Fibroblast of lung (primary cell): ENCODE data around the gene PDGFB. TPM values are rescaled to one million over a fixed set of nuclear protein-coding genes. Genes with fewer than 3 reads are reported as not detected.

Source experiments
- DNase-seq, 2 donors: peaks; one replicate each; pipeline versions ENCODE4 v3.0.0 to v3.0.0-alpha.2; 2010; ENCODE audit warnings: low read depth in 2 of 2
- H2AFZ ChIP-seq: 2 replicates; pipeline ENCODE4 v1.5.1; 2012; ENCODE audit warnings: low read length, control low read depth, inconsistent platforms
- H3K27ac ChIP-seq: 2 replicates; pipeline ENCODE4 v1.5.1; 2011; ENCODE audit warnings: low read length, control low read depth; ENCODE audit not compliant: insufficient read depth
- H3K27me3 ChIP-seq: 2 replicates; pipeline ENCODE4 v1.5.1; 2011; ENCODE audit warnings: mild to moderate bottlenecking, low read length; ENCODE audit not compliant: control insufficient read depth, insufficient read depth
- H3K36me3 ChIP-seq: 2 replicates; pipeline ENCODE4 v1.5.1; 2011; ENCODE audit warnings: low read length; ENCODE audit not compliant: control insufficient read depth, insufficient read depth
- H3K4me1 ChIP-seq: 2 replicates; pipeline ENCODE4 v1.5.1; 2011; ENCODE audit warnings: low read length; ENCODE audit not compliant: control insufficient read depth, insufficient read depth; ENCODE audit errors: extremely low read depth
- H3K4me2 ChIP-seq: 2 replicates; pipeline ENCODE4 v1.5.1; 2011; ENCODE audit warnings: low read length, control low read depth; ENCODE audit not compliant: insufficient read depth; ENCODE audit errors: extremely low read depth
- H3K4me3 ChIP-seq, 4 experiments: fragments of 200-600 bp in 1 of 4; sonication (generic) in 1 of 4; replicated peaks in 1 of 4; 2 replicates each; pipeline ENCODE4 v1.5.1; 2011 to 2016; ENCODE audit warnings: low read length in 4 of 4, low read depth in 3 of 4, mild to moderate bottlenecking in 3 of 4, control low read depth in 2 of 4, inconsistent platforms in 1 of 4, mixed read lengths in 1 of 4; ENCODE audit not compliant: insufficient read depth in 1 of 4; ENCODE audit errors: control extremely low read depth in 1 of 4
- H3K79me2 ChIP-seq: 2 replicates; pipeline ENCODE4 v1.5.1; 2012; ENCODE audit warnings: mild to moderate bottlenecking, low read length, inconsistent platforms; ENCODE audit not compliant: control insufficient read depth, insufficient read depth
- H3K9ac ChIP-seq: 2 replicates; pipeline ENCODE4 v1.5.1; 2011; ENCODE audit warnings: mild to moderate bottlenecking, low read length, control low read depth; ENCODE audit not compliant: insufficient read depth
- H3K9me3 ChIP-seq: 2 replicates; pipeline ENCODE4 v1.5.1; 2012; ENCODE audit warnings: low read depth, low read length; ENCODE audit not compliant: control insufficient read depth, insufficient read depth
- H4K20me1 ChIP-seq: 2 replicates; pipeline ENCODE4 v1.5.1; 2011; ENCODE audit warnings: low read length; ENCODE audit not compliant: control insufficient read depth, insufficient read depth; ENCODE audit errors: extremely low read depth
- CTCF ChIP-seq, 2 donors: IDR thresholded peaks in 1 of 2; conservative IDR thresholded peaks in 1 of 2; 1 replicate in 1 of 2; 2 replicates in 1 of 2; pipeline ENCODE4 v1.5.1; 2011 to 2012; ENCODE audit warnings: low read length in 2 of 2, control low read depth in 1 of 2, inconsistent platforms in 1 of 2, low read depth in 1 of 2, mild to moderate bottlenecking in 1 of 2
- EZH2 ChIP-seq: IDR thresholded peaks from 2 replicates; pipeline ENCODE4 v1.5.1; 2012; ENCODE audit warnings: low read length, control low read depth, mild to moderate bottlenecking; ENCODE audit errors: missing control alignments
- polyA plus RNA-seq, 2 donors: library from polyadenylated mRNA; depleted of rRNA in 1 of 2; stranded (reverse) in 1 of 2; unstranded in 1 of 2; fragments of >200 nt; gene quantifications; 2 replicates each; pipeline ENCODE4 v1.2.1, GENCODE V29; 2011 to 2012; ENCODE audit warnings: missing spikeins in 1 of 2
- total RNA-seq: library from RNA; depleted of rRNA; stranded (reverse); fragments of >200 nt; gene quantifications from 2 replicates; pipeline ENCODE4 v1.2.1, GENCODE V29; 2014

PDGFB gene
- total and polyA plus RNA-seq, 2 donors (not counting 1 experiment from before 2014, with no cell fraction given): under 0.01 to 0.50 TPM

- Histone ChIP-seq H3K27me3 (no peaks in the 10 kb centered on the region), H3K9me3 (no peaks in the 10 kb centered on the region), H3K27ac (no peak overlapping the region), H4K20me1 (no peaks in the 10 kb centered on the region), H3K4me2 (no peak overlapping the region), H3K9ac (no peak overlapping the region), H3K36me3 (no peaks in the 10 kb centered on the region), H3K79me2 (no peaks in the 10 kb centered on the region), H3K4me3 (no peak overlapping the region), H2AFZ (no peak overlapping the region), H3K4me1 (peaks cover 5% of the 10 kb centered on the region)
- TF ChIP-seq EZH2 (no peak), CTCF (conservative IDR thresholded peaks at IDR 0.05 in 1 of 2, IDR thresholded peaks at IDR 0.05 in 1 of 2; ENCODE audit: low read depth in 1 of 2, low read length in 2 of 2) (no peak)
- no peak for DNase-seq
Measured at GRCh38 chr22:39214006-39214382, 30.8 kb downstream of the PDGFB start.

GRCh38 chr22:39212721-39213376 is 31.9 kb downstream of the PDGFB start:
- H3K4me3 ChIP-seq: no peak overlapping the region
- H4K20me1 ChIP-seq: no peaks in the 10 kb centered on the region
- H3K79me2 ChIP-seq: no peaks in the 10 kb centered on the region
- H2AFZ ChIP-seq: no peak overlapping the region
- H3K36me3 ChIP-seq: no peaks in the 10 kb centered on the region
- peak; percentile 25 to 51 for DNase-seq
- peak in 1 of 2 donors; percentile 15 for TF ChIP-seq CTCF (conservative IDR thresholded peaks at IDR 0.05 in 1 of 2, IDR thresholded peaks at IDR 0.05 in 1 of 2; ENCODE audit: low read depth in 1 of 2, low read length in 2 of 2)
- TF ChIP-seq EZH2: no peak
- no peaks in the 10 kb centered on the region for H3K27me3 ChIP-seq
- H3K4me1 ChIP-seq: peaks cover 5% of the 10 kb centered on the region
- no peaks in the 10 kb centered on the region for H3K9me3 ChIP-seq
- H3K27ac ChIP-seq: no peak overlapping the region
- H3K4me2 ChIP-seq: no peak overlapping the region
- H3K9ac ChIP-seq: no peak overlapping the region

- H4K20me1 ChIP-seq: no peaks in the 10 kb centered on the region
- no peak overlapping the region for H3K27ac ChIP-seq
- DNase-seq: no peak
Measured at GRCh38 chr22:39209756-39210155, 35.0 kb downstream of the PDGFB start.

More at GRCh38 chr22:39209756-39210155, 35.0 kb downstream of the PDGFB start:
- Histone ChIP-seq H3K4me1 (peaks cover 9% of the 10 kb centered on the region), H3K4me2 (no peak overlapping the region), H3K4me3 (no peak overlapping the region), H2AFZ (no peak overlapping the region), H3K9me3 (no peaks in the 10 kb centered on the region), H3K79me2 (no peaks in the 10 kb centered on the region), H3K36me3 (no peaks in the 10 kb centered on the region), H3K9ac (no peak overlapping the region), H3K27me3 (no peaks in the 10 kb centered on the region)
- TF ChIP-seq CTCF (conservative IDR thresholded peaks at IDR 0.05 in 1 of 2, IDR thresholded peaks at IDR 0.05 in 1 of 2; ENCODE audit: low read depth in 1 of 2, low read length in 2 of 2) (no peak), EZH2 (no peak)
